Left lung (tissue), 10 donors: ENCODE measurements around the gene HNRNPM. TPM values are rescaled to one million over a fixed set of nuclear protein-coding genes. Genes with fewer than 3 reads are reported as not detected.

ENCODE experiments used
- ATAC-seq: fragments of 200-7000 bp; cut with Tn5 transposase; one replicate; pipeline ENCODE4 v1.9.1; 2020; ENCODE audit warnings: moderate library complexity
- DNase-seq, 4 donors: peaks; one replicate each; pipeline ENCODE4 v3.0.0-alpha.2; 2013 to 2020
- H3K27ac ChIP-seq, 2 donors: fragments of 200-600 bp; sonication (generic) in 1 of 2; one replicate each; pipeline versions ENCODE4 v1.5.0 to v1.8.0; 2020 to 2021
- H3K27me3 ChIP-seq, 2 donors: fragments of 200-600 bp; sonication (generic) in 1 of 2; one replicate each; pipeline versions ENCODE4 v1.5.0 to v1.8.0; 2020 to 2021
- H3K36me3 ChIP-seq, 2 donors: fragments of 200-600 bp; sonication (generic) in 1 of 2; one replicate each; pipeline versions ENCODE4 v1.5.0 to v1.8.0; 2020 to 2021
- H3K4me1 ChIP-seq, 2 donors: fragments of 200-600 bp; one replicate each; pipeline ENCODE4 v1.8.0; 2021
- H3K4me3 ChIP-seq, 2 donors: fragments of 200-600 bp; sonication (generic) in 1 of 2; one replicate each; pipeline versions ENCODE4 v1.5.0 to v1.8.0; 2020 to 2021; ENCODE audit warnings: mild to moderate bottlenecking in 1 of 2
- H3K9me3 ChIP-seq, 2 donors: fragments of 200-600 bp; sonication (generic) in 1 of 2; one replicate each; pipeline versions ENCODE4 v1.5.0 to v1.8.0; 2020 to 2021
- CTCF ChIP-seq, 2 donors: fragments of 200-600 bp; sonication (generic) in 1 of 2; IDR thresholded peaks; one replicate each; pipeline versions ENCODE4 v1.5.0 to v1.8.0; 2021; ENCODE audit warnings: antibody characterized with exemption in 2 of 2
- intact Hi-C, 2 donors: fragments of 100-400 bp; cut with DNase I; formaldehyde crosslinking; loops; one replicate each; pipeline versions ENCODE4 v1.11.2 to v1.14.2; 2022
- polyA plus RNA-seq, 6 donors: library from polyadenylated mRNA; unstranded; fragments of 120-200 nt; gene quantifications; one replicate each; pipeline ENCODE4 v1.2.1, GENCODE V29; 2013; ENCODE audit not compliant: insufficient read length in 6 of 6
- total RNA-seq, 2 donors: library from RNA; stranded (reverse); fragmentation: NEBNext Ultra II Directional; extraction: Animal tissue kit (Norgen Biotek cat#: 25700); gene quantifications; one replicate each; pipeline ENCODE4 v1.2.1, GENCODE V29; 2021
- donor health status: DM: no; HTN: yes; CAD: no.
- donor health status: DM: no; HTN: no; CAD: no.

The HNRNPM gene
- total and polyA plus RNA-seq, 8 donors = 121 to 382 (median 335) TPM

GRCh38 chr19:8460516-8461298, 15.9 kb downstream of the HNRNPM start:
- Histone ChIP-seq H3K27me3 (no peaks in the 10 kb centered on the region), H3K36me3 (peaks cover 0 to 56% of the 10 kb centered on the region in 2 donors), H3K27ac (peak overlapping the region; percentile 20 to 44), H3K9me3 (no peaks in the 10 kb centered on the region), H3K4me3 (no peak overlapping the region), H3K4me1 (peaks cover 38 to 76% of the 10 kb centered on the region in 2 donors)
- ATAC-seq (no peak), DNase-seq (no peak)
- intact Hi-C loops = no loop called here
- no peak for TF ChIP-seq CTCF (IDR thresholded peaks at IDR 0.05)

GRCh38 chr19:8461376-8461775, 16.6 kb downstream of the HNRNPM start:
- ATAC-seq = no peak
- TF ChIP-seq CTCF (IDR thresholded peaks at IDR 0.05) = no peak

GRCh38 chr19:8461891-8462290, 17.1 kb downstream of the HNRNPM start:
- DNase-seq (peak in 1 of 4 donors; percentile 66), ATAC-seq (no peak)
- H3K36me3 ChIP-seq = peaks cover 0 to 56% of the 10 kb centered on the region in 2 donors
- H3K4me1 ChIP-seq = peaks cover 38 to 64% of the 10 kb centered on the region in 2 donors
- TF ChIP-seq CTCF (IDR thresholded peaks at IDR 0.05) = no peak
- intact Hi-C loops = no loop called here
- no peaks in the 10 kb centered on the region for H3K27me3 ChIP-seq
- no peaks in the 10 kb centered on the region for H3K9me3 ChIP-seq
- H3K27ac ChIP-seq = no peak overlapping the region
- no peak overlapping the region for H3K4me3 ChIP-seq

More at GRCh38 chr19:8461376-8461775, 16.6 kb downstream of the HNRNPM start:
- H3K27me3 ChIP-seq = no peaks in the 10 kb centered on the region
- H3K27ac ChIP-seq = peak overlapping the region in 1 of 2 donors; percentile 20
- no peak for DNase-seq
- H3K9me3 ChIP-seq = no peaks in the 10 kb centered on the region
- no peak overlapping the region for H3K4me3 ChIP-seq
- intact Hi-C loops = no loop called here
- H3K4me1 ChIP-seq = peaks cover 38 to 69% of the 10 kb centered on the region in 2 donors
- H3K36me3 ChIP-seq = peaks cover 0 to 56% of the 10 kb centered on the region in 2 donors

- Histone ChIP-seq H3K27ac (no peak overlapping the region), H3K27me3 (no peaks in the 10 kb centered on the region), H3K36me3 (peaks cover 0 to 57% of the 10 kb centered on the region in 2 donors), H3K4me1 (peaks cover 34 to 57% of the 10 kb centered on the region in 2 donors), H3K4me3 (no peak overlapping the region), H3K9me3 (no peaks in the 10 kb centered on the region)
- DNase-seq (no peak), ATAC-seq (no peak)
- intact Hi-C loops = no loop called here
- no peak for TF ChIP-seq CTCF (IDR thresholded peaks at IDR 0.05)
These were observed 17.8 kb downstream of the HNRNPM start for GRCh38 chr19:8462571-8462970.

- TF ChIP-seq CTCF (IDR thresholded peaks at IDR 0.05) = no peak
- peaks cover 0 to 65% of the 10 kb centered on the region in 2 donors for H3K36me3 ChIP-seq
- peaks cover 26 to 50% of the 10 kb centered on the region in 2 donors for H3K4me1 ChIP-seq
- H3K9me3 ChIP-seq = no peaks in the 10 kb centered on the region
- intact Hi-C loops = no loop called here
- no peak overlapping the region for H3K4me3 ChIP-seq
- no peak overlapping the region for H3K27ac ChIP-seq
- ATAC-seq (peak; percentile 52), DNase-seq (peak in 1 of 4 donors; percentile 63)
- H3K27me3 ChIP-seq = no peaks in the 10 kb centered on the region
These were observed 18.6 kb downstream of the HNRNPM start for GRCh38 chr19:8463365-8463764.
